GM12873 (cell line): ENCODE data around the gene TET3.

ENCODE experiments used
- TF ChIP-seq, protein P1 (sequence below): IDR thresholded peaks from 2 replicates; pipeline ENCODE4 v1.5.1; 2012; ENCODE audit warnings: low read depth, mild to moderate bottlenecking, moderate library complexity, low read length, control low read depth; ENCODE audit not compliant: insufficient read depth; ENCODE audit errors: missing control alignments

Gene TET3

GRCh38 chr2:74009577-74009976, 24.9 kb downstream of the TET3 start:
- TF ChIP-seq, protein P1, sequence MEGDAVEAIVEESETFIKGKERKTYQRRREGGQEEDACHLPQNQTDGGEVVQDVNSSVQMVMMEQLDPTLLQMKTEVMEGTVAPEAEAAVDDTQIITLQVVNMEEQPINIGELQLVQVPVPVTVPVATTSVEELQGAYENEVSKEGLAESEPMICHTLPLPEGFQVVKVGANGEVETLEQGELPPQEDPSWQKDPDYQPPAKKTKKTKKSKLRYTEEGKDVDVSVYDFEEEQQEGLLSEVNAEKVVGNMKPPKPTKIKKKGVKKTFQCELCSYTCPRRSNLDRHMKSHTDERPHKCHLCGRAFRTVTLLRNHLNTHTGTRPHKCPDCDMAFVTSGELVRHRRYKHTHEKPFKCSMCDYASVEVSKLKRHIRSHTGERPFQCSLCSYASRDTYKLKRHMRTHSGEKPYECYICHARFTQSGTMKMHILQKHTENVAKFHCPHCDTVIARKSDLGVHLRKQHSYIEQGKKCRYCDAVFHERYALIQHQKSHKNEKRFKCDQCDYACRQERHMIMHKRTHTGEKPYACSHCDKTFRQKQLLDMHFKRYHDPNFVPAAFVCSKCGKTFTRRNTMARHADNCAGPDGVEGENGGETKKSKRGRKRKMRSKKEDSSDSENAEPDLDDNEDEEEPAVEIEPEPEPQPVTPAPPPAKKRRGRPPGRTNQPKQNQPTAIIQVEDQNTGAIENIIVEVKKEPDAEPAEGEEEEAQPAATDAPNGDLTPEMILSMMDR, result no peak

- TF ChIP-seq, protein P1, result no peak
Observed at GRCh38 chr2:74010087-74010541, 25.4 kb downstream of the TET3 start.

GRCh38 chr2:74011246-74011645, 26.5 kb downstream of the TET3 start:
- TF ChIP-seq, protein P1, result no peak

GRCh38 chr2:74014813-74015212, 30.1 kb downstream of the TET3 start:
- TF ChIP-seq, protein P1, result no peak

GRCh38 chr2:74017223-74017622, 32.5 kb downstream of the TET3 start:
- TF ChIP-seq, protein P1, result no peak

GRCh38 chr2:74019516-74019915, 34.8 kb downstream of the TET3 start:
- TF ChIP-seq, protein P1, result no peak

DNA sequence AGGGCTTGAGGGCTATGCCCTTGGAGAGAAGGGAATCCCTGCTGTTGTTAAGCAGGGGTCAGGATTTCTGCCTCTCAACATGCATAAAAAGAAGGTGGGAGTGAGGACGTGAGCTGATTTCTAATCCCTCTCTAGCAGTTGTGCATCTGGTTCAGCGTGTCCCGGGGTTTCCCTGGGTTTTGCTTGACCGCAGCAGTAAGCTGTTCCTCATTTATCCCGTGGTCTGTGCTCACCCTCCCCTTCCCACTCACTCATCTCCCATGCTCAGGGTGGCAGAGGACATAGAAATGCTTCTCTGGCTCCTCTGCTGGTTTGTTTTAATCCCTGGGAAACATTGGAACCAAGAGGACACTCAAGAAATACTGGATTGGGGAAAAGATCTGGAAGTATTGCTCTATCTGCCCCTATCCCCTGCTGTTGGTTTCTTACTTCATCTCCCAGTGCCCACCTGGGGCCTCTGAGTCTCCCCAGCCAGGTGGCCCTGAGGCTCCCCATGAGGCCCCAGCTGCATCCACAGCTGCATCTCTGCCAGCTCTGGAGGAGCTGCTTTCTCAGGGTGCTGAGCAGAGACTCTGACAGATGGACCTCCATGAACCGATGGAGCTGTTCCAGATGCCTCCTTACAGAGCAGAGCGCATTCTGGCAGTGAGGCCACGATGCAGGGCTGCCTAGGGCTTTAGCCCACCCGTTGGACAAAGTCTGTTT, 36.1 kb downstream of the TET3 start:
- TF ChIP-seq, protein P1, result no peak
